ENCODE results near the gene ZNG1A. TPM values are rescaled to one million over a fixed set of nuclear protein-coding genes. Genes with fewer than 3 reads are reported as not detected.
A peak's percentile ranks its signal among the peaks of the same experiment; 100 is the strongest.
"Not testable (repeated sequence)": the region's sequence is repeated elsewhere in the genome, so short reads cannot be mapped to it uniquely, and the experiment has no call there.

The ZNG1A gene
- total RNA-seq, 8 experiments from 2014 or later = 16.5 to 65.3 (median 32.2) TPM

- H3K4me1 ChIP-seq (replicated peaks in 1 of 2); H3K27ac ChIP-seq; in situ Hi-C loops (cut with MboI; ENCODE audit: low pct_unique_long_range_greater_than_20kb in 2 of 9, low sequenced_read_pairs in 9 of 9, unreplicated experiment in 9 of 9): not testable (repeated sequence)
- WGBS, 10 experiments = 20% methylated on average over 1 of the region's 18 CpGs; no CpG with 5 or more reads in 9 of the 10 experiments
- ATAC-seq (replicated peaks in 6 of 8) = peak in 7 of 8 experiments; percentile 16 to 40 (median 29)
- H3K4me3 ChIP-seq = peak overlapping the region in 1 of 5 donors; percentile 37
Measured at GRCh38 chr9:73900-74525, 104.8 kb downstream of the ZNG1A start.

GRCh38 chr9:73076-73899, 105.6 kb downstream of the ZNG1A start:
- H3K27ac ChIP-seq; in situ Hi-C loops (cut with MboI; ENCODE audit: low pct_unique_long_range_greater_than_20kb in 2 of 9, low sequenced_read_pairs in 9 of 9, unreplicated experiment in 9 of 9); H3K4me1 ChIP-seq (replicated peaks in 1 of 2): not testable (repeated sequence)
- peak overlapping the region in 4 of 5 donors; percentile 18 to 37 (median 22) for H3K4me3 ChIP-seq
- 0% methylated on average over 11 of the region's 109 CpGs; no CpG with 5 or more reads in 9 of the 10 experiments for WGBS, 10 experiments
- ATAC-seq (replicated peaks in 6 of 8) = peak; percentile 40 to 90 (median 76)

Other genes with a start within 250 kb of the ZNG1A start
- 10 to 100 TPM in 4 of 8 experiments, 1 to 10 TPM in 4; 7.4 to 19.5 (median 10.2) TPM for gene WASHC1, start 149.6 kb downstream of the ZNG1A start, total RNA-seq
- 1 to 10 TPM in 2 of 8 experiments, under 1 TPM in 5, not detected in 1; 0.09 to 2.3 (median 0.63) TPM for gene FOXD4, start 60.6 kb downstream of the ZNG1A start, total RNA-seq
- gene DOCK8, start 35.8 kb upstream of the ZNG1A start, total RNA-seq = 1 to 10 TPM in 1 of 8 experiments, under 1 TPM in 7; 0.05 to 6.1 (median 0.18) TPM